ENCODE results near the gene FBXL5.

FBXL5 gene

GRCh38 chr4:15677507-15677988 lies 22.4 kb upstream of the FBXL5 start:
- no peak for DNase-seq (ENCODE audit: low read depth in 3 of 3)

GRCh38 chr4:15676899-15677298 lies 21.7 kb upstream of the FBXL5 start:
- no peak for DNase-seq (ENCODE audit: low read depth in 3 of 3)

- DNase-seq (ENCODE audit: low read depth in 3 of 3) = no peak
Measured at GRCh38 chr4:15676039-15676438, 20.9 kb upstream of the FBXL5 start.

- DNase-seq (ENCODE audit: low read depth in 3 of 3) = no peak
Measured at GRCh38 chr4:15675356-15675755, 20.2 kb upstream of the FBXL5 start.

- DNase-seq (ENCODE audit: low read depth in 3 of 3) = no peak
Measured at GRCh38 chr4:15674926-15675325, 19.8 kb upstream of the FBXL5 start.

- DNase-seq (ENCODE audit: low read depth in 3 of 3) = no peak
Measured at GRCh38 chr4:15674046-15674445, 18.9 kb upstream of the FBXL5 start.

- no peak for DNase-seq (ENCODE audit: low read depth in 3 of 3)
Measured at GRCh38 chr4:15673337-15673736, 18.2 kb upstream of the FBXL5 start.

- no peak for DNase-seq (ENCODE audit: low read depth in 3 of 3)
Measured at GRCh38 chr4:15672101-15672500, 16.9 kb upstream of the FBXL5 start.

GRCh38 chr4:15670576-15670975 lies 15.4 kb upstream of the FBXL5 start:
- DNase-seq (ENCODE audit: low read depth in 3 of 3) = no peak

GRCh38 chr4:15668566-15669435 lies 13.6 kb upstream of the FBXL5 start:
- DNase-seq (ENCODE audit: low read depth in 3 of 3) = no peak

GRCh38 chr4:15667006-15667405 lies 11.8 kb upstream of the FBXL5 start:
- DNase-seq (ENCODE audit: low read depth in 3 of 3) = no peak

GRCh38 chr4:15665753-15666365 lies 10.7 kb upstream of the FBXL5 start:
- DNase-seq (ENCODE audit: low read depth in 3 of 3) = no peak

GRCh38 chr4:15659768-15660570 lies 4.8 kb upstream of the FBXL5 start:
- DNase-seq (ENCODE audit: low read depth in 3 of 3) = no peak

GRCh38 chr4:15658781-15659180 lies 3.6 kb upstream of the FBXL5 start:
- no peak for DNase-seq (ENCODE audit: low read depth in 3 of 3)

GRCh38 chr4:15658136-15658770 lies 3.1 kb upstream of the FBXL5 start:
- no peak for DNase-seq (ENCODE audit: low read depth in 3 of 3)

- DNase-seq (ENCODE audit: low read depth in 3 of 3) = no peak
Measured at GRCh38 chr4:15657366-15657765, 2.2 kb upstream of the FBXL5 start.

GRCh38 chr4:15656038-15656470 lies 897 bp upstream of the FBXL5 start:
- no peak for DNase-seq (ENCODE audit: low read depth in 3 of 3)

- DNase-seq (ENCODE audit: low read depth in 3 of 3) = peak; percentile 14 to 22 (median 15)
Measured at GRCh38 chr4:15654593-15655222, 449 bp downstream of the FBXL5 start.

- no peak for DNase-seq (ENCODE audit: low read depth in 3 of 3)
Measured at GRCh38 chr4:15653864-15654592, 1.1 kb downstream of the FBXL5 start.

GRCh38 chr4:15653420-15653819 lies 1.7 kb downstream of the FBXL5 start:
- no peak for DNase-seq (ENCODE audit: low read depth in 3 of 3)

- DNase-seq (ENCODE audit: low read depth in 3 of 3) = no peak
Measured at GRCh38 chr4:15652841-15653240, 2.3 kb downstream of the FBXL5 start.

Data from stimulated activated CD4-positive, alpha-beta T cell treated with anti-CD3 and anti-CD28 coated beads, TNF-alpha, amount 100 ng/mL, for 4 hours (primary cell).